ENCODE results near the gene TATDN2.

TATDN2 gene

GRCh38 chr3:10248184-10248983 lies at the start of gene TATDN2:
Gene TATDN2, plus strand, starts transcription at chr3:10248459. Its CDS starts 742 bp downstream, at chr3:10249201.
- no peaks in the 10 kb centered on the region for H3K27me3 ChIP-seq (ENCODE audit: low read depth)
- peak within 1 kb of the TSS; percentile 71 for H3K4me3 ChIP-seq
- peak; percentile 95 to 97 for DNase-seq (ENCODE audit: low spot score in 2 of 2)
- in situ Hi-C loops (cut with MboI; ENCODE audit: low sequenced_read_pairs) = no loop called here
- H3K36me3 ChIP-seq (replicated peaks) = peaks cover 18% of the 10 kb centered on the region
- H3K9me3 ChIP-seq = peaks cover 6% of the 10 kb centered on the region
- peaks cover 5% of the 10 kb centered on the region; the same call in 1 of the 2 replicates for H3K4me1 ChIP-seq

- Histone ChIP-seq H3K27me3 (ENCODE audit: low read depth) (no peaks in the 10 kb centered on the region), H3K4me3 (no peak overlapping the region), H3K4me1 (no peaks in the 10 kb centered on the region), H3K9me3 (no peaks in the 10 kb centered on the region), H3K36me3 (replicated peaks) (no peaks in the 10 kb centered on the region)
- in situ Hi-C loops (cut with MboI; ENCODE audit: low sequenced_read_pairs) = no loop called here
- no peak for DNase-seq (ENCODE audit: low spot score in 2 of 2)
These were observed 49.3 kb upstream of the TATDN2 start for GRCh38 chr3:10198761-10199649.

GRCh38 chr3:10204921-10205320 lies 43.3 kb upstream of the TATDN2 start:
- Histone ChIP-seq H3K36me3 (replicated peaks) (no peaks in the 10 kb centered on the region), H3K4me1 (no peaks in the 10 kb centered on the region), H3K4me3 (no peak overlapping the region), H3K9me3 (no peaks in the 10 kb centered on the region), H3K27me3 (ENCODE audit: low read depth) (no peaks in the 10 kb centered on the region)
- DNase-seq (ENCODE audit: low spot score in 2 of 2) = no peak
- in situ Hi-C loops (cut with MboI; ENCODE audit: low sequenced_read_pairs) = no loop called here

GRCh38 chr3:10205451-10206165 lies 42.7 kb upstream of the TATDN2 start:
- Histone ChIP-seq H3K4me1 (no peaks in the 10 kb centered on the region), H3K27me3 (ENCODE audit: low read depth) (no peaks in the 10 kb centered on the region), H3K36me3 (replicated peaks) (no peaks in the 10 kb centered on the region), H3K9me3 (no peaks in the 10 kb centered on the region), H3K4me3 (no peak overlapping the region)
- no peak for DNase-seq (ENCODE audit: low spot score in 2 of 2)
- in situ Hi-C loops (cut with MboI; ENCODE audit: low sequenced_read_pairs) = no loop called here

- Histone ChIP-seq H3K27me3 (ENCODE audit: low read depth) (no peaks in the 10 kb centered on the region), H3K4me3 (no peak overlapping the region), H3K36me3 (replicated peaks) (no peaks in the 10 kb centered on the region), H3K9me3 (no peaks in the 10 kb centered on the region), H3K4me1 (no peaks in the 10 kb centered on the region)
- no peak for DNase-seq (ENCODE audit: low spot score in 2 of 2)
- in situ Hi-C loops (cut with MboI; ENCODE audit: low sequenced_read_pairs) = no loop called here
These were observed 42.1 kb upstream of the TATDN2 start for GRCh38 chr3:10206166-10206511.

GRCh38 chr3:10213156-10213792 lies 35.0 kb upstream of the TATDN2 start:
- H3K36me3 ChIP-seq (replicated peaks) = no peaks in the 10 kb centered on the region
- in situ Hi-C loops (cut with MboI; ENCODE audit: low sequenced_read_pairs) = no loop called here
- no peak for DNase-seq (ENCODE audit: low spot score in 2 of 2)

GRCh38 chr3:10215578-10216368 lies 32.5 kb upstream of the TATDN2 start:
- Histone ChIP-seq H3K36me3 (replicated peaks) (no peaks in the 10 kb centered on the region), H3K4me1 (no peaks in the 10 kb centered on the region), H3K27me3 (ENCODE audit: low read depth) (no peaks in the 10 kb centered on the region), H3K9me3 (no peaks in the 10 kb centered on the region), H3K4me3 (no peak overlapping the region)
- DNase-seq (ENCODE audit: low spot score in 2 of 2) = no peak
- in situ Hi-C loops (cut with MboI; ENCODE audit: low sequenced_read_pairs) = no loop called here

More at GRCh38 chr3:10213156-10213792, 35.0 kb upstream of the TATDN2 start:
- Histone ChIP-seq H3K9me3 (no peaks in the 10 kb centered on the region), H3K4me1 (no peaks in the 10 kb centered on the region), H3K4me3 (no peak overlapping the region), H3K27me3 (ENCODE audit: low read depth) (no peaks in the 10 kb centered on the region)

GRCh38 chr3:10217359-10217758 lies 30.9 kb upstream of the TATDN2 start:
- H3K9me3 ChIP-seq = no peaks in the 10 kb centered on the region
- in situ Hi-C loops (cut with MboI; ENCODE audit: low sequenced_read_pairs) = no loop called here

GRCh38 chr3:10219737-10220136 lies 28.5 kb upstream of the TATDN2 start:
- no peak overlapping the region for H3K4me3 ChIP-seq
- in situ Hi-C loops (cut with MboI; ENCODE audit: low sequenced_read_pairs) = no loop called here
- H3K27me3 ChIP-seq (ENCODE audit: low read depth) = no peaks in the 10 kb centered on the region
- DNase-seq (ENCODE audit: low spot score in 2 of 2) = no peak
- no peaks in the 10 kb centered on the region for H3K4me1 ChIP-seq
- H3K36me3 ChIP-seq (replicated peaks) = no peaks in the 10 kb centered on the region
- no peaks in the 10 kb centered on the region for H3K9me3 ChIP-seq

More at GRCh38 chr3:10217359-10217758, 30.9 kb upstream of the TATDN2 start:
- Histone ChIP-seq H3K27me3 (ENCODE audit: low read depth) (no peaks in the 10 kb centered on the region), H3K36me3 (replicated peaks) (no peaks in the 10 kb centered on the region), H3K4me1 (no peaks in the 10 kb centered on the region), H3K4me3 (no peak overlapping the region)
- DNase-seq (ENCODE audit: low spot score in 2 of 2) = no peak

GRCh38 chr3:10223676-10224639 lies 24.3 kb upstream of the TATDN2 start:
- Histone ChIP-seq H3K4me1 (peaks cover 5% of the 10 kb centered on the region), H3K4me3 (no peak overlapping the region), H3K27me3 (ENCODE audit: low read depth) (no peaks in the 10 kb centered on the region), H3K9me3 (no peaks in the 10 kb centered on the region), H3K36me3 (replicated peaks) (no peaks in the 10 kb centered on the region)
- no peak for DNase-seq (ENCODE audit: low spot score in 2 of 2)
- in situ Hi-C loops (cut with MboI; ENCODE audit: low sequenced_read_pairs) = no loop called here

GRCh38 chr3:10224794-10225665 lies 23.2 kb upstream of the TATDN2 start:
- no peaks in the 10 kb centered on the region for H3K36me3 ChIP-seq (replicated peaks)
- in situ Hi-C loops (cut with MboI; ENCODE audit: low sequenced_read_pairs) = no loop called here
- no peaks in the 10 kb centered on the region for H3K9me3 ChIP-seq
- DNase-seq (ENCODE audit: low spot score in 2 of 2) = peak; percentile 68 to 71
- no peaks in the 10 kb centered on the region for H3K27me3 ChIP-seq (ENCODE audit: low read depth)
- H3K4me1 ChIP-seq = peaks cover 5% of the 10 kb centered on the region
- H3K4me3 ChIP-seq = no peak overlapping the region
